ENCODE results near the gene GCFC2.
A peak's percentile ranks its signal among the peaks of the same experiment; 100 is the strongest.

GCFC2 gene

DNA sequence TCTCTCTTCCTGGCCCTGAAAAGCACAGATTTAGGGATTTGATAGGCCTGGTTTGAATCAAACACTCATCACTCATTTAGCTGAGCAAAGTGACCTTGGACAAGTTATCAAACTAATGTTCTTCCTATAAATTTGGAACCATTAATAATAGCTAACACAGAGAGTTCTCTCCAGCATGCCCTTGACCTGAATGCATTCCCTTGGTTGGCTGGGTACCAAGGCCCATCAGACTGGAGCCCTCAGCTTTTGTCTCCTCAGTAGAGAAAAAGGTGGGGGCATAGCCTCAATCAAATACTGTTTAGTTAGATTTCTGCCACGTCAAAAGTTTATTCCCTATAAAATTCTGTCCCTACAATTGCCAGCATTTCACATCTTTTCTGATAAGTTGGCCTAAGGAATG is 77.9 kb downstream of the GCFC2 start:
- FAIRE-seq (no peak), DNase-seq (ENCODE audit: insufficient read length, low spot score) (no peak)

DNA sequence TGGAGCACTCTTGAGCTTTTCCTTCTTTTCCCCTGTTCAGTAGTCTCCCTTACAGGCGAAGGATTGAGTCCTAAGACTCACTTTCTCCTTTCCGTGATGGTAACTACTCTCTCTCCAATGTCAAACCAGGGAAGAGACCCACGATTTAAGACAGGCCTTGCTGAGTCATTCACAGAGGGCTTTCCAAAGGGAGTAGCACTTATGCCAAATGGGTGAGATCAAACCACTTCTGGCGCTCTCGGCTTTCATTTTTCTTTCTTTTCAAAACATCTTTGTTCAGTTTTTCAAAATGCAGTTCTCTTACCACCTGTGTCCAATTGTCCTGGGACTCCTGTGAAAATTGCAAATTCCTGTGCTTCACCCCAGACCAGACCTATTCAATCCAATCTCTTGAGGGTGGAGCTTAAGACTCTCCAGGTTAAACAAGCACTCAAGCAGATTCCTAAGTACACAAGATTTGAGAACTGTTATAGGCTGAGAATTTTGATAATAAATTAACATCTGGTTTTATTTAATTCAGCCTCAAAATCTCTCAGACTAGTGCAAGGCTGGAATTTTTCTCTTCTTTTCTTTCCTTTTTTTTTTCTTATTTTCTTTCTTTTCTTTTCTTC is 78.5 kb downstream of the GCFC2 start:
- DNase-seq (ENCODE audit: insufficient read length, low spot score): no peak
- FAIRE-seq: no peak

DNA sequence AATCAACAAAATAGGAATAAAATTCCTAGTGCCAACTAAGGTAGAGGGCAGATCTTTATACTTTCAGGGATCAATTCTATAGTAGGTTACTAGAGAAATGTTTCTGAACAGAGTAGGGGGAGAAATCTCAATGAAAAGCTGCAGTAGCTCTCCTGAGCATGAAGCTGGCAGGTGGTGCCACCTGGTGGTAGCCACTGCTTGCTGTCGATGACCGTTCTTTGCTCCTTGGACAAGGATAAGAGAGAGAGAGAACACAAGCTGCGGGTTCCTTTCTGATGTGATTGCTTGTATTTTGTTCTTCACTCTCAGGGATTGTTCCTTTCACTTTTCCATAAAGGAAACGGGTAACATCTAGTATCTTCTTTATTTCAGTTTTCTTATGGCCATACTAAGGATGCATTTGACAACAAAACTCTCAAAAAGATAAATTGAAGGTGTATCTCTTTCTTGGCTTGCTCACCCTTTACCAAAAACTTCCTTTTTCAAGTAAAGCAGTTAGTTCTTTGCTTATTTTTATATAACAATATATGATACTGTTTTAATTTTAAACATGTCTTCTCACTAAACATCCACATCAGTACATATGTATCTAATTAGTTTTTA is 82.7 kb downstream of the GCFC2 start:
- peak; percentile 47 for DNase-seq (ENCODE audit: insufficient read length, low spot score)
- FAIRE-seq: peak; percentile 84

DNA sequence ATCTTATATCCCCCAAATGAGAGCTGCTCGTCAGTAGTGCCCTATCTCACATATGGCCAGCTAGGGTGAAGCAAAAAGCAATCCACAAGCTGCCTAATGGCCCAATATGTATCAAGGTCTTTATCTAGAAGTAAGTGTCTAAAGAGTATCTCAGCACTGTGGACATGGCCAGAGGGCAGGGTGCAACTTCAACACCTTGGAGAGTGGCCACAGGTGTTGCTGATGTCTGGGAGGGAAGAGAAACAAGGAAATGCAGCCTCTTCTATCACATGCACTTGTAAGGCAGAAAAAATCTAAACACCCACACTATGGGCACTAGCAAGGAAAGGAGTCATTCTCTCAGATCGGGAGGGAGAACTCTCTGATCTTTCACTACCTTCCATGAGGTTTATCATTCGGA is 87.8 kb downstream of the GCFC2 start:
- no peak for FAIRE-seq
- DNase-seq (ENCODE audit: insufficient read length, low spot score): no peak

DNA sequence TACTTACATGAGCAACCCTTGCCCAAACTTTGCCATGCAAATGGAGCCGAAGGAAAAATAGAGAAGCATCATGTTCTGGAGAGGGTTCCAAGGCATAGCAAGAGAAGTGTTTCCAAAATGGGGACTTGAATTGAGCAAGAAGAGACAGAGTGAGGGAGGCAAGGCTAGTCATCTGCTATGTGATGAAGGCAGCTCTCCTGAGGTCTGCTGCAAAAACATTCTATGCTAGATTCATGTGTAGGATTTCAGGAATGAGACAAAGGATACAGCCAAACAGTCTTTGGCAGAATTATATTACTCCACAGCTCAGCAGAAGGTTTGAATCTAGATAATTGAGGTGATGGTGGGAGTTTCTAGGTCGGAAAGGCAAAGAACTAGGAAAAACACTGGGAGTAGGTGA is 88.2 kb downstream of the GCFC2 start:
- FAIRE-seq (no peak), DNase-seq (ENCODE audit: insufficient read length, low spot score) (no peak)

DNA sequence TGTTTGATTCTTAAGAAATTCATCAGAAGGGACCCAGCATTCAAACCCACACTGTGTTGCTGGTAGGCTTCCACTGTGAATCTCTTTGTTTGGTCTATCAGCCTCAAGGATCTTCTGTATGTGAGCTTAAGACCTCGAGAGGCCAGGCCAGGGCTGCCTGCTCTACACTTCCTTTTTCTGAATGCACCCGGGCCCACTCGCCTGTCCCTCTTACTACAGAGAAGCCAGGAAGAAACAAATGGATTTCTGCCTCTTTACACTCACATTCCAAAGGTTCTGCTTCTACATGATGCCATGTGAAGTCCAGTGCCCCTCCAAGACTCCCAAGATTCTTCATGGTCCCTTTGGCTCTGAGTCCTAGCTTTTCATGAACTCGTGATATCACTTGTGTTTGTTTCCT is 89.5 kb downstream of the GCFC2 start:
- FAIRE-seq (no peak), DNase-seq (ENCODE audit: insufficient read length, low spot score) (no peak)

DNA sequence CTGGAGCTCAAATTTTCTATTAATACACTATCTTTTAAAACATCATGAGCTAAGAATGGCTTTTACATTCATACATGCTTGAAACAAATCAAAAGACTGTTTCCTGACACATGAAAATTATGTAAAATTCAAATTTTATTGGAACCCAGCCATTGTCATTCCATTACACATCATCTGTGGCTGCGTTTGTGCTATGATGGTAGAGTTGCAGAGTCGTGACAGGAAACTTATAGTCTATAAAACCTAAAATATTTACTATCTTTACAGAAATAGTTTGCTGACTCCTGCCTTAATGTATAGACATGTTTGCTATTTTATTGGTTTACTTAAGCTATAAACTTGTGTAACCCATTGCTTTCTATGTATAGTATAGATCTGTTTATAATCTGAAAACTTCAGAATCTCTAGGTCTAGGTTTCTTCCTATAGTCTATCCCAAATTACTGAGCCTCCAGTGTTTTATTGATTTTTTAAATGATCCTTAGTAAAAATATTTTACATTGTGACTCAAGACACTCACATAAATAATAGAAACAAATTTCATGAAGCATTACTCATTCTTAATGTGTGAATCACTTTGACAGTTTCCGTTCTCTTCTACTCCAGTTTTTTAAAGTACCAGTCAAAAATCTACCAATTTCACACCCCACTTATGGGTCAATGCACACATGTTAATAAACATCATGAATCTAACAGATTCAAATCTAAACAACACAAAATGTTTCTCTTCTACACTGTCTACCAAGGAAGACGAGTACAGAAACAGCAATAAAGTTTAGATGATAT is 90.6 kb downstream of the GCFC2 start:
- FAIRE-seq (peak; percentile 31), DNase-seq (ENCODE audit: insufficient read length, low spot score) (no peak)

DNA sequence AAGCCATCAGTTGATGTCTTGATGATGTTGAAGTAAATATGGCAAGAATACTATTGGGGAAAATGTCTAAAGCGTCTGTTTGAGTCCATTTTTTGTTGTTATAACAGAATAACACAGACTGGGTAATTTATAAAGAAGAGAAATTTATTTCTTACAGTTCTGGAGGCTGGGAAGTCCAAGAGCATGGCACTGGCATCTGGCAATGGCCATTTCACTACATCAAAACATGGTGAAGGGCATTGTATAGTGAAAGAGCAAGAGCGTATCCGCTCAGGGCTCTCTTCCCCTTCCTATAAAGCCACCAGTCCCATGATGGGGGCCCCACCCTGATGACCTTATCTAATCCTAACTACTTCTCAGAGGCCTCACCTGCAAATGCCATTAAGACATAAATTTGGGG is 93.8 kb downstream of the GCFC2 start:
- no peak for FAIRE-seq

DNA sequence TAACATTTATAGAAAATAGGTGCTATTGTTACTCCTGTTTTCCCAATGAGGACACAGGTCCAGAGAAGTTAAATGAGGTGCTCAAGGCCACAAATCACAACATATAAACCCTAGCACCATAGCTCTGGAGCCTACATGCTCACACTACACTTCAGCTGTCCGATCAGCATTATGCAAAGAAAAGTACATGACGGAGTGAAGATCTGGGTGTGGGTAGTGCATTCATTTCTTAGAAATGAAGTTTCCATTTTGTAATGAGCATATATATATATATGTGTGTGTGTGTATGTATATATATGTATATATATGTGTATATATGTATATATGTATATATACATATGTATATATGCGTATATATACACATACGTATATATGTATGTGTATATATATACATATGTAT is 94.3 kb downstream of the GCFC2 start:
- DNase-seq (ENCODE audit: insufficient read length, low spot score) (no peak), FAIRE-seq (no peak)

More for the DNA sequence above, 93.8 kb downstream of the GCFC2 start:
- DNase-seq (ENCODE audit: insufficient read length, low spot score): no peak

DNA sequence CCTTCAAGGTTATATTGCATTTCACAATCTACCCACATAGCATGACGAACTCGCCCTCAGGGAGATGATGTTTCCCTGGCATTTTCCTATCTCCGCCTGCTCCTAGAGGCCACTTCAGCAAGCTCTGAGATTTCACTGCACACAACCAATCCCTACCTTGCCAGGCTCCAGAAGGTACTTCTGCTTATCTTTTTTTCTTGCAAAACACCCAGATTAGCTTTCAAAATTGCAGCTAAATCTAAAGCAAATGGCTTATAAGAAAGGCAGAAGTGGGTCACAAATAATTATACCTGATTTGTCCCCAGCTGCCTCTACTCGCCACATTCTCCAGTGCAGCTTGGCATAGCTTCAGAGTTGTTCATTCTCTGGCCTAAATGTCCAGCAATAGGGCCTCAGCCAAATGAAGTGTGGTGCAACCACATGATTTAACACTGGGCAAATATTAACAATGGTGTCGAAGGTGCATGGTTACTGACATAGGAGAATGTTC is 96.5 kb downstream of the GCFC2 start:
- no peak for FAIRE-seq

DNA sequence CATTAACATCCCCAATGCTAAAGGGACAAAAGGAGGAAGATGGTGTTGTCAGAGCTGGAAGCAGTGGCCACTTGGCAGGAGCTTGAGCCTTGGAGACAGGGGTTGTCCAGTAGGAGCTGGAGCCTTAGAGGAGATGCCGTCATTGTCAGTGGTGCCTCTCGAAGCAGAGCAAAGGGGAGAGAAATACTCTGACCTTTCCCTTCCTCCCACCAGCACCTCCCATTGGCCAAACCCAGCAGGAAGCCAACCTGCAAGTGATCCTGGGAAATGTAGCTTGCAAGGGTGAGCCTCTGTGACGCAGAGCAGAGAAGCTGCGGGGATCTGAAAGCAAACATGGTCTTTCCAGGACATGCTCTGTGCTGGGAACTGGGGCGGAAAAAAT is 97.9 kb downstream of the GCFC2 start:
- no peak for FAIRE-seq
- DNase-seq (ENCODE audit: insufficient read length, low spot score): no peak

More for the DNA sequence above, 96.5 kb downstream of the GCFC2 start:
- no peak for DNase-seq (ENCODE audit: insufficient read length, low spot score)
